ENCODE data around the gene GLIPR1L2.
"Not testable (repeated sequence)": the region's sequence is repeated elsewhere in the genome, so short reads cannot be mapped to it uniquely, and the experiment has no call there.

The GLIPR1L2 gene

GRCh38 chr12:75439048-75439447 lies 48.2 kb downstream of the GLIPR1L2 start:
- DNase-seq (ENCODE audit: low spot score): no peak
- no peak for TF ChIP-seq CTCF (IDR thresholded peaks at IDR 0.05; ENCODE audit: borderline replicate concordance, control extremely low read depth, extremely low read depth, insufficient read depth, missing control alignments)
- in situ Hi-C loops (cut with MboI; ENCODE audit: low sequenced_read_pairs, unreplicated experiment): no loop called here

- in situ Hi-C loops (cut with MboI; ENCODE audit: low sequenced_read_pairs, unreplicated experiment): no loop called here
- DNase-seq (ENCODE audit: low spot score): no peak
- no peak for TF ChIP-seq CTCF (IDR thresholded peaks at IDR 0.05; ENCODE audit: borderline replicate concordance, control extremely low read depth, extremely low read depth, insufficient read depth, missing control alignments)
Observed at GRCh38 chr12:75439930-75440329, 49.0 kb downstream of the GLIPR1L2 start.

- in situ Hi-C loops (cut with MboI; ENCODE audit: low sequenced_read_pairs, unreplicated experiment): not testable (repeated sequence)
Observed at GRCh38 chr12:75441687-75442449, 51.0 kb downstream of the GLIPR1L2 start.

GRCh38 chr12:75442454-75442853 lies 51.6 kb downstream of the GLIPR1L2 start:
- DNase-seq (ENCODE audit: low spot score); in situ Hi-C loops (cut with MboI; ENCODE audit: low sequenced_read_pairs, unreplicated experiment): not testable (repeated sequence)

More at GRCh38 chr12:75441687-75442449, 51.0 kb downstream of the GLIPR1L2 start:
- DNase-seq (ENCODE audit: low spot score): not testable (repeated sequence)

- no peak for DNase-seq (ENCODE audit: low spot score)
- in situ Hi-C loops (cut with MboI; ENCODE audit: low sequenced_read_pairs, unreplicated experiment): no loop called here
- no peak for TF ChIP-seq CTCF (IDR thresholded peaks at IDR 0.05; ENCODE audit: borderline replicate concordance, control extremely low read depth, extremely low read depth, insufficient read depth, missing control alignments)
Observed at GRCh38 chr12:75443709-75444108, 52.8 kb downstream of the GLIPR1L2 start.

GRCh38 chr12:75444429-75445136 lies 53.7 kb downstream of the GLIPR1L2 start:
- DNase-seq (ENCODE audit: low spot score): no peak
- in situ Hi-C loops (cut with MboI; ENCODE audit: low sequenced_read_pairs, unreplicated experiment): no loop called here
- TF ChIP-seq CTCF (IDR thresholded peaks at IDR 0.05; ENCODE audit: borderline replicate concordance, control extremely low read depth, extremely low read depth, insufficient read depth, missing control alignments): no peak

- DNase-seq (ENCODE audit: low spot score); in situ Hi-C loops (cut with MboI; ENCODE audit: low sequenced_read_pairs, unreplicated experiment): not testable (repeated sequence)
Observed at GRCh38 chr12:75445137-75445507, 54.2 kb downstream of the GLIPR1L2 start.

GRCh38 chr12:75446857-75447256 lies 56.0 kb downstream of the GLIPR1L2 start:
- no peak for DNase-seq (ENCODE audit: low spot score)
- in situ Hi-C loops (cut with MboI; ENCODE audit: low sequenced_read_pairs, unreplicated experiment): no loop called here
- no peak for TF ChIP-seq CTCF (IDR thresholded peaks at IDR 0.05; ENCODE audit: borderline replicate concordance, control extremely low read depth, extremely low read depth, insufficient read depth, missing control alignments)
